ENCODE results near the gene BTNL9.
"Not testable (repeated sequence)": the region's sequence is repeated elsewhere in the genome, so short reads cannot be mapped to it uniquely, and the experiment has no call there.

Gene BTNL9

GRCh38 chr5:181043285-181044092, 3.4 kb downstream of the BTNL9 start:
- no peak for DNase-seq (ENCODE audit: low read depth)

- DNase-seq (ENCODE audit: low read depth): no peak
These were observed 4.1 kb downstream of the BTNL9 start for GRCh38 chr5:181044093-181044599.

- no peak for DNase-seq (ENCODE audit: low read depth)
These were observed 4.7 kb downstream of the BTNL9 start for GRCh38 chr5:181044662-181045305.

GRCh38 chr5:181045316-181045715, 5.2 kb downstream of the BTNL9 start:
- DNase-seq (ENCODE audit: low read depth): no peak

- DNase-seq (ENCODE audit: low read depth): not testable (repeated sequence)
These were observed 5.8 kb downstream of the BTNL9 start for GRCh38 chr5:181045857-181046256.

GRCh38 chr5:181047288-181047687, 7.2 kb downstream of the BTNL9 start:
- no peak for DNase-seq (ENCODE audit: low read depth)

- DNase-seq (ENCODE audit: low read depth): no peak
These were observed 7.9 kb downstream of the BTNL9 start for GRCh38 chr5:181047921-181048320.

- DNase-seq (ENCODE audit: low read depth): no peak
These were observed 9.9 kb downstream of the BTNL9 start for GRCh38 chr5:181050016-181050415.

- DNase-seq (ENCODE audit: low read depth): no peak
These were observed 12.0 kb downstream of the BTNL9 start for GRCh38 chr5:181051841-181052671.

GRCh38 chr5:181052672-181053487, 12.8 kb downstream of the BTNL9 start:
- no peak for DNase-seq (ENCODE audit: low read depth)

- DNase-seq (ENCODE audit: low read depth): no peak
These were observed 13.5 kb downstream of the BTNL9 start for GRCh38 chr5:181053488-181054121.

- no peak for DNase-seq (ENCODE audit: low read depth)
These were observed 14.1 kb downstream of the BTNL9 start for GRCh38 chr5:181054138-181054537.

- DNase-seq (ENCODE audit: low read depth): no peak
These were observed 14.9 kb downstream of the BTNL9 start for GRCh38 chr5:181054871-181055459.

- no peak for DNase-seq (ENCODE audit: low read depth)
These were observed 16.4 kb downstream of the BTNL9 start for GRCh38 chr5:181056431-181056830.

- DNase-seq (ENCODE audit: low read depth): no peak
These were observed 18.3 kb downstream of the BTNL9 start for GRCh38 chr5:181058321-181058720.

- DNase-seq (ENCODE audit: low read depth): no peak
These were observed 18.8 kb downstream of the BTNL9 start for GRCh38 chr5:181058786-181059296.

GRCh38 chr5:181059297-181060230, 19.5 kb downstream of the BTNL9 start:
- no peak for DNase-seq (ENCODE audit: low read depth)

GRCh38 chr5:181060231-181060590, 20.1 kb downstream of the BTNL9 start:
- no peak for DNase-seq (ENCODE audit: low read depth)

GRCh38 chr5:181060924-181061323, 20.9 kb downstream of the BTNL9 start:
- no peak for DNase-seq (ENCODE audit: low read depth)
